ENCODE data around the gene RP2.

RP2 gene

DNA sequence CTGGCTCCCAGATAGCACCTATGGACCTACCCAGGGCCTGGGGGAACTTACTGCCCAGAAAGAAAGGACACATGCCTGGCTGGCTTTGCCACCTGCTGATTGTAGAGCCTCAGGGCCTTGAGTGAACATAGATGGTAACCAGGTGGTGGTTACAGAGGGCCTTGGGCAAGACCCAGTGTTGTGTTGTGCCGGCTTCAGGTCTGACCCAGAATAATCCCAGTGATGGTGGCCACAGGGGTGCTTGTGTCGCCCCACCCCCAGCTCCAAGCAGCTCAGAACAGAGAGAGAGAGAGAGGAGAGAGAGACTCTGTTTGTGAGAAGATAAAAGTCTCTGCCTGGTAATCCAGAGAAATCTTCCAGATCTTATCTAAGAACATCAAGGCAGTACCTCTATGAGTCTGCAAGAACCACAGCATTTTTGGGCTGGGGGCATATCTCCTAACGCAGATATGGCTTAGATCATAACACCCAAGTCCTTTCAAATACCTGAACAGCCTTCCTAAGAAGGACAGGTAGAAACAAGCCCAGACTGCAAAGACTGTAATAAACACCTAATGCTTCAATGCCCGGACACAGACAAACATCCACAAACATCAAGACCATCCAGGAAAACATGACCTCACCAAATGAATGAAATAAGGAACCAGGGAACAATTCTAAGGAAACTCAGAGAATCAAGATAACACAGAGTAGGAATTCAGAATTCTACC lies 16.3 kb upstream of the RP2 start:
- Histone ChIP-seq H3K27me3 (ENCODE audit: low read length) (no peaks in the 10 kb centered on the region), H4K20me1 (ENCODE audit: low read depth, low read length) (no peaks in the 10 kb centered on the region), H3K27ac (ENCODE audit: low read depth, low read length) (no peak overlapping the region), H3K4me3 (ENCODE audit: insufficient read depth, low read length, poor library complexity, severe bottlenecking) (no peak overlapping the region), H3F3A (ENCODE audit: insufficient read depth) (no peaks in the 10 kb centered on the region), H3K79me2 (ENCODE audit: insufficient read depth, low read length) (no peaks in the 10 kb centered on the region), H2AFZ (ENCODE audit: low read depth, low read length, severe bottlenecking) (no peak overlapping the region), H3K9ac (ENCODE audit: low read length) (no peak overlapping the region), H3K36me3 (ENCODE audit: low read length) (no peaks in the 10 kb centered on the region), H3K9me3 (ENCODE audit: insufficient read depth, low read length) (no peaks in the 10 kb centered on the region), H3K9me2 (replicated peaks; ENCODE audit: insufficient read depth, low read length) (no peaks in the 10 kb centered on the region), H3K4me2 (ENCODE audit: low read depth, low read length, poor library complexity, severe bottlenecking) (no peak overlapping the region)
- no peak for TF ChIP-seq EZH2phosphoT487 (conservative IDR thresholded peaks at IDR 0.05; ENCODE audit: low read length)
- TF ChIP-seq, protein P1, sequence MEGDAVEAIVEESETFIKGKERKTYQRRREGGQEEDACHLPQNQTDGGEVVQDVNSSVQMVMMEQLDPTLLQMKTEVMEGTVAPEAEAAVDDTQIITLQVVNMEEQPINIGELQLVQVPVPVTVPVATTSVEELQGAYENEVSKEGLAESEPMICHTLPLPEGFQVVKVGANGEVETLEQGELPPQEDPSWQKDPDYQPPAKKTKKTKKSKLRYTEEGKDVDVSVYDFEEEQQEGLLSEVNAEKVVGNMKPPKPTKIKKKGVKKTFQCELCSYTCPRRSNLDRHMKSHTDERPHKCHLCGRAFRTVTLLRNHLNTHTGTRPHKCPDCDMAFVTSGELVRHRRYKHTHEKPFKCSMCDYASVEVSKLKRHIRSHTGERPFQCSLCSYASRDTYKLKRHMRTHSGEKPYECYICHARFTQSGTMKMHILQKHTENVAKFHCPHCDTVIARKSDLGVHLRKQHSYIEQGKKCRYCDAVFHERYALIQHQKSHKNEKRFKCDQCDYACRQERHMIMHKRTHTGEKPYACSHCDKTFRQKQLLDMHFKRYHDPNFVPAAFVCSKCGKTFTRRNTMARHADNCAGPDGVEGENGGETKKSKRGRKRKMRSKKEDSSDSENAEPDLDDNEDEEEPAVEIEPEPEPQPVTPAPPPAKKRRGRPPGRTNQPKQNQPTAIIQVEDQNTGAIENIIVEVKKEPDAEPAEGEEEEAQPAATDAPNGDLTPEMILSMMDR (IDR thresholded peaks at IDR 0.05; ENCODE audit: insufficient read depth, low read length, poor library complexity, severe bottlenecking): no peak

DNA sequence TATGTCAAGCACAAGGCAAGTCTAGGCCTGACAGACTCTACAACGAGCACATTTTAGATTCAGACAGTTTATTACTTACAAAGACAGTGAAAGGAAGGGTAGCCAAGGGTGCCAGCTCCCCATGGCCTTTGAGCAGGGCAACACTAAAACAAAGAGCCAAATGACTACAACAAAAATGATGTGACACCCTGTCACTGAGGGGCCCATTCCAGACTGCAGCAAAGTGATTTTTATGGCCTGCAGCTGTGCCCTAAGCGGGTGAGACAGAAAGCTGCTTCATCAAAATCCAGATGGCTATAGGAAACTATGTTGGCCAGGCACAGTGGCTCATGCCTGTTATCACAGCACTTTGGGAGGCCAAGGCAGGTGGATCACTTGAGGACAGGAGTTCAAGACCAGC lies 13.4 kb upstream of the RP2 start:
- Histone ChIP-seq H3K9me2 (replicated peaks; ENCODE audit: insufficient read depth, low read length) (no peaks in the 10 kb centered on the region), H3K27me3 (ENCODE audit: low read length) (no peaks in the 10 kb centered on the region), H3K4me2 (ENCODE audit: low read depth, low read length, poor library complexity, severe bottlenecking) (no peak overlapping the region), H2AFZ (ENCODE audit: low read depth, low read length, severe bottlenecking) (no peak overlapping the region), H4K20me1 (ENCODE audit: low read depth, low read length) (no peaks in the 10 kb centered on the region), H3K79me2 (ENCODE audit: insufficient read depth, low read length) (no peaks in the 10 kb centered on the region), H3K9ac (ENCODE audit: low read length) (no peak overlapping the region), H3K4me3 (ENCODE audit: insufficient read depth, low read length, poor library complexity, severe bottlenecking) (no peak overlapping the region), H3K36me3 (ENCODE audit: low read length) (no peaks in the 10 kb centered on the region), H3K9me3 (ENCODE audit: insufficient read depth, low read length) (no peaks in the 10 kb centered on the region), H3F3A (ENCODE audit: insufficient read depth) (no peaks in the 10 kb centered on the region), H3K27ac (ENCODE audit: low read depth, low read length) (no peak overlapping the region)
- TF ChIP-seq, protein P1 (IDR thresholded peaks at IDR 0.05; ENCODE audit: insufficient read depth, low read length, poor library complexity, severe bottlenecking): no peak
- no peak for TF ChIP-seq EZH2phosphoT487 (conservative IDR thresholded peaks at IDR 0.05; ENCODE audit: low read length)

DNA sequence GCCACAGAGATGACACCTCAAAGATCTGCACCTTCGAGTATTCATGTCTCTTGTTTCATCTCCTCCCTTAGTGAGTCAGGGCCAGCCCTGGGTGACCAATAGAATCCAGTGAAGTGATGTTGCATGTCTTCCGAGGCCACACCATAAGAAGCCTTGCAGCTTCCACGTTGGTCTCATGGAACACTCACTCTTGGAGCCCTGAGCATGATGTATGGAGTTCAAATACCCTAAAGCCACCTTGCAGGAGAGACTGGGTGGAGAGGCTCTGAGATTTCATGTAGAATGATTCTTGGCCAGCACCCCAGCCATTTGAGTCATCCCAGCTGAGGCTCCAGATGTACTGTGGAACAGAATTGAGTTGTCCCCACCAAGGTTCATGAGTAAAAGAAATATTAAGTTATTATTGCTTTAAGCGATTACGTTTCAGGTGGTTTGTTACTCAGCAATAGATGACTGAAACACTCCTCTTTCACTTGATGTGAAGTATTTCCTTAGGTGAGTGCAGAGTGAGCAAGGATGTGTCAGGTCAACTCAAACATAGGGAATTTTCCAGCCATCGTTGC lies 5.0 kb upstream of the RP2 start:
- Histone ChIP-seq H4K20me1 (ENCODE audit: low read depth, low read length) (no peaks in the 10 kb centered on the region), H3K9me3 (ENCODE audit: insufficient read depth, low read length) (no peaks in the 10 kb centered on the region), H3K79me2 (ENCODE audit: insufficient read depth, low read length) (no peaks in the 10 kb centered on the region), H3K9ac (ENCODE audit: low read length) (no peak overlapping the region), H3K27ac (ENCODE audit: low read depth, low read length) (no peak overlapping the region), H3K4me2 (ENCODE audit: low read depth, low read length, poor library complexity, severe bottlenecking) (no peak overlapping the region), H3K27me3 (ENCODE audit: low read length) (no peaks in the 10 kb centered on the region), H3K4me3 (ENCODE audit: insufficient read depth, low read length, poor library complexity, severe bottlenecking) (no peak overlapping the region), H3K36me3 (ENCODE audit: low read length) (no peaks in the 10 kb centered on the region), H3F3A (ENCODE audit: insufficient read depth) (no peaks in the 10 kb centered on the region), H2AFZ (ENCODE audit: low read depth, low read length, severe bottlenecking) (no peak overlapping the region), H3K9me2 (replicated peaks; ENCODE audit: insufficient read depth, low read length) (no peaks in the 10 kb centered on the region)
- TF ChIP-seq, protein P1 (IDR thresholded peaks at IDR 0.05; ENCODE audit: insufficient read depth, low read length, poor library complexity, severe bottlenecking): no peak
